ENCODE measurements around the gene CES2. TPM values are rescaled to one million over a fixed set of nuclear protein-coding genes. Genes with fewer than 3 reads are reported as not detected.

CES2 gene
- total and polyA plus RNA-seq, 2 of the 8 experiments (the other 6 are each of a cell fraction or from before 2014, with no cell fraction given), result 8.6 to 14.7 TPM

GRCh38 chr16:66986559-66986958 is 51.2 kb downstream of the CES2 start:
- Histone ChIP-seq H3K9ac (replicated peaks in 1 of 4; ENCODE audit: extremely low read depth in 1 of 4, low read depth in 3 of 4, low read length in 3 of 4) (no peak overlapping the region), H3K18ac (ENCODE audit: extremely low read depth, low read length) (no peak overlapping the region), H3K4me1 (replicated peaks in 1 of 4; ENCODE audit: control insufficient read depth in 3 of 4, insufficient read depth in 4 of 4, low read length in 3 of 4) (no peaks in the 10 kb centered on the region), H4K8ac (ENCODE audit: extremely low read depth, insufficient read depth, low read length) (peak overlapping the region; percentile 35; the same call in 1 of the 2 replicates), H3K23me2 (ENCODE audit: low read depth, low read length) (no peaks in the 10 kb centered on the region), H2BK12ac (ENCODE audit: low read depth, low read length) (no peak overlapping the region), H2BK120ac (replicated peaks; ENCODE audit: low read depth, low read length) (no peak overlapping the region), H4K20me1 (replicated peaks in 1 of 2; ENCODE audit: control insufficient read depth in 1 of 2, insufficient read depth in 2 of 2, low read length in 2 of 2) (no peaks in the 10 kb centered on the region), H3K4me2 (ENCODE audit: insufficient read depth in 1 of 2, low read depth in 2 of 2, low read length in 2 of 2) (no peak overlapping the region), H2AFZ (ENCODE audit: low read length) (no peak overlapping the region), H3K79me2 (ENCODE audit: control insufficient read depth in 1 of 2, insufficient read depth in 2 of 2, low read length in 2 of 2) (no peaks in the 10 kb centered on the region), H3K4ac (replicated peaks; ENCODE audit: insufficient read length, low read depth, low read length) (no peak overlapping the region), H3K56ac (replicated peaks; ENCODE audit: insufficient read length, low read depth, low read length) (no peak overlapping the region), H3K14ac (ENCODE audit: insufficient read length) (no peak overlapping the region), H3K27me3 (replicated peaks in 1 of 4; ENCODE audit: control insufficient read depth in 3 of 4, extremely low read depth in 1 of 4, insufficient read depth in 3 of 4, low read length in 3 of 4) (0 out of 7 replicates have a peak, but pooled peaks cover 0 to 2% (median 0%) of the 10 kb centered on the region in 4 experiments), H3K27ac (ENCODE audit: low read depth, low read length) (no peak overlapping the region), H3K4me3 (ENCODE audit: extremely low read depth in 1 of 4, insufficient read depth in 2 of 4, low read depth in 3 of 4, low read length in 4 of 4) (no peak overlapping the region), H3K36me3 (ENCODE audit: control insufficient read depth in 2 of 4, insufficient read depth in 4 of 4, low read length in 3 of 4) (no peaks in the 10 kb centered on the region), H2BK15ac (ENCODE audit: low read length) (no peak overlapping the region), H3K23ac (ENCODE audit: insufficient read length) (no peak overlapping the region), H2BK5ac (ENCODE audit: low read depth, low read length) (no peak overlapping the region), H2BK20ac (ENCODE audit: low read length) (no peak overlapping the region), H4K91ac (replicated peaks; ENCODE audit: insufficient read length, low read length) (no peak overlapping the region), H3K9me3 (ENCODE audit: insufficient read depth in 2 of 2, low read depth in 1 of 2, low read length in 1 of 2) (no peaks in the 10 kb centered on the region), H3K79me1 (ENCODE audit: low read depth, low read length) (no peaks in the 10 kb centered on the region), H2AK5ac (ENCODE audit: low read depth, low read length) (no peak overlapping the region), H4K5ac (ENCODE audit: insufficient read length, low read depth, low read length) (no peak overlapping the region)
- POLR2A ChIA-PET (ENCODE audit: partially characterized antibody), result no interaction called here
- 93% methylated on average over 6 of the region's 6 CpGs; no CpG with 5 or more reads in 1 of the 2 experiments for WGBS, 2 experiments (ENCODE audit: extremely low coverage in 1 of 2, insufficient coverage in 1 of 2, insufficient read length in 1 of 2, insufficient replicate concordance in 2 of 2, low coverage in 1 of 2, low lambda C conversion rate in 2 of 2, missing lambda C conversion rate in 1 of 2)
- DNase-seq (ENCODE audit: low read depth in 1 of 2, low spot score in 2 of 2) (no peak), FAIRE-seq (no peak)
- CTCF ChIA-PET (ENCODE audit: partially characterized antibody), result interaction anchor here (0.6 to 2.6 kb wide), 7 partner anchors 13 to 266 kb away, joined by 3 to 9 read pairs (median 3); partner anchors contain the start of gene B3GNT9
- TF ChIP-seq BACH1 (IDR thresholded peaks at IDR 0.05; ENCODE audit: low read length) (no peak), RBBP5 (IDR thresholded peaks at IDR 0.05; ENCODE audit: borderline replicate concordance, low read depth, low read length) (no peak), HDAC6 (IDR thresholded peaks at IDR 0.05; ENCODE audit: low read depth, low read length) (no peak), SP4 (IDR thresholded peaks at IDR 0.05; ENCODE audit: low read length) (no peak), SUZ12 (IDR thresholded peaks at IDR 0.05; ENCODE audit: low read length) (no peak), SIX5 (IDR thresholded peaks at IDR 0.05; ENCODE audit: low read depth, low read length) (no peak)

All from H1 (cell line).